ENCODE results near the gene MSH5. TPM values are rescaled to one million over a fixed set of nuclear protein-coding genes. Genes with fewer than 3 reads are reported as not detected.
A peak's percentile ranks its signal among the peaks of the same experiment; 100 is the strongest.

The MSH5 gene
- total and polyA plus RNA-seq, 9 of the 15 experiments (the other 6 are each of a cell fraction or from before 2014, with no cell fraction given), result 12.5 to 104 (median 46.6) TPM

DNA sequence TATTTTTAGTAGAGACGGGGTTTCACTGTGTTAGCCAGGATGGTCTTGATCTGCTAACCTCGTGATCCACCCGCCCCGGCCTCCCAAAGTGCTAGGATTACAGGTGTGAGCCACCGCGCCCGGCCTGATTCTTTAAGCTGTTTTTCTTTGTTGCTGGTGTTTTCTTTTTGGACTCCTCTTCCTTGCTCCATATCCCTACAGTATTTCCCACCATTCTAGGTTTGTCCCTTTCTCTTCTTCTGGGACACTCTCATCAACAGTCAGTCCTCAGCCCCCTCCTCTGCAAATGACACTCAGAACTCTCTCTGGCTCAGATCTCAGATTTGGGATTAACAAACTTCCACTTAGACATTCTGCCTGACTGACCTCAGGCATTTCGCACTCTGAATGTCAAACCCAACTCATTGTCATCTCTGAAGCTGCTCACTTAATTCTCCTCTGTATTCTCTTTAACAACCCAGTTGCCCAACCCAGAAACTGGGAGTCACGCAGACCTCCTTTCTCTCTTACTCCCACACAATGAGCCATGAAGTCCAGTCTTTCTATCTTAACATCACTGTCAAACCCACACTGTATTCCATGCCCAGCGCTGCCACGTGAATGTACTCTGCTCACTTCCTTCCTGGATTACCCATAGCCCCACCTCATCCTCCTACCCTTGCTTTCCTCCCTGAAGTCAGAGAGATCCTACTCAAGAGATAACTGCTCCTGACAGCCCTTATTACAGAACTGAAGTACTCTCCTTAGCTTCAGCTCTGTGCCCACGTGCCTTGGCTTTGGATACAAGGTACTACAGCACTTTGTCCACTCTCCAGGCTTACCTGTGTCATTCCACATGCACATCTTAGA, 14.1 kb upstream of the MSH5 start (continued):
- TF ChIP-seq, protein P1, sequence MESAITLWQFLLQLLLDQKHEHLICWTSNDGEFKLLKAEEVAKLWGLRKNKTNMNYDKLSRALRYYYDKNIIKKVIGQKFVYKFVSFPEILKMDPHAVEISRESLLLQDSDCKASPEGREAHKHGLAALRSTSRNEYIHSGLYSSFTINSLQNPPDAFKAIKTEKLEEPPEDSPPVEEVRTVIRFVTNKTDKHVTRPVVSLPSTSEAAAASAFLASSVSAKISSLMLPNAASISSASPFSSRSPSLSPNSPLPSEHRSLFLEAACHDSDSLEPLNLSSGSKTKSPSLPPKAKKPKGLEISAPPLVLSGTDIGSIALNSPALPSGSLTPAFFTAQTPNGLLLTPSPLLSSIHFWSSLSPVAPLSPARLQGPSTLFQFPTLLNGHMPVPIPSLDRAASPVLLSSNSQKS (CRISPR knock-in tag; IDR thresholded peaks at IDR 0.05), result peak; percentile 68; the same call in 1 of the 2 replicates
- TF ChIP-seq ZNF280A (IDR thresholded peaks at IDR 0.05; ENCODE audit: low read depth, partially characterized antibody) (no peak), HMG20B (CRISPR knock-in tag; IDR thresholded peaks at IDR 0.05) (no peak; the same call in 1 of the 2 replicates), SIN3A (IDR thresholded peaks at IDR 0.05; ENCODE audit: borderline replicate concordance in 2 of 2, control insufficient read depth in 1 of 2, low read depth in 2 of 2, low read length in 2 of 2) (peak in 1 of 2 experiments; percentile 57; a peak in 1 of 4 replicates), PTTG1 (tag; IDR thresholded peaks at IDR 0.05; ENCODE audit: low read depth) (no peak), ZNF551 (CRISPR knock-in tag; IDR thresholded peaks at IDR 0.05) (no peak), KDM5B (IDR thresholded peaks at IDR 0.05; ENCODE audit: insufficient replicate concordance, low read depth, low read length) (peak; percentile 50), PATZ1 (CRISPR knock-in tag; IDR thresholded peaks at IDR 0.05; ENCODE audit: borderline replicate concordance) (0 out of 2 replicates have a peak, but pooled peaks have one; percentile 7), RBBP5 (IDR thresholded peaks at IDR 0.05; ENCODE audit: borderline replicate concordance, insufficient read depth, low read length, poor library complexity, severe bottlenecking) (peak; percentile 43), ESRRA (IDR thresholded peaks at IDR 0.05; ENCODE audit: borderline replicate concordance, low read depth) (no peak; the same call in 1 of the 2 replicates), ZFX (CRISPR knock-in tag; IDR thresholded peaks at IDR 0.05) (no peak), PPARD (CRISPR knock-in tag; IDR thresholded peaks at IDR 0.05) (no peak), EGR1 (conservative IDR thresholded peaks at IDR 0.05) (peak; percentile 70), CXXC5 (CRISPR knock-in tag; IDR thresholded peaks at IDR 0.05) (peak; percentile 77), ZNF586 (CRISPR knock-in tag; conservative IDR thresholded peaks at IDR 0.05) (no peak), ILK (tag; IDR thresholded peaks at IDR 0.05; ENCODE audit: borderline replicate concordance, low read depth) (peak; percentile 41; the same call in 1 of the 2 replicates), CBX1 (IDR thresholded peaks at IDR 0.05; ENCODE audit: low read depth) (no peak), ZNF232 (CRISPR knock-in tag; IDR thresholded peaks at IDR 0.05) (no peak)
- TF ChIP-seq, protein P2, sequence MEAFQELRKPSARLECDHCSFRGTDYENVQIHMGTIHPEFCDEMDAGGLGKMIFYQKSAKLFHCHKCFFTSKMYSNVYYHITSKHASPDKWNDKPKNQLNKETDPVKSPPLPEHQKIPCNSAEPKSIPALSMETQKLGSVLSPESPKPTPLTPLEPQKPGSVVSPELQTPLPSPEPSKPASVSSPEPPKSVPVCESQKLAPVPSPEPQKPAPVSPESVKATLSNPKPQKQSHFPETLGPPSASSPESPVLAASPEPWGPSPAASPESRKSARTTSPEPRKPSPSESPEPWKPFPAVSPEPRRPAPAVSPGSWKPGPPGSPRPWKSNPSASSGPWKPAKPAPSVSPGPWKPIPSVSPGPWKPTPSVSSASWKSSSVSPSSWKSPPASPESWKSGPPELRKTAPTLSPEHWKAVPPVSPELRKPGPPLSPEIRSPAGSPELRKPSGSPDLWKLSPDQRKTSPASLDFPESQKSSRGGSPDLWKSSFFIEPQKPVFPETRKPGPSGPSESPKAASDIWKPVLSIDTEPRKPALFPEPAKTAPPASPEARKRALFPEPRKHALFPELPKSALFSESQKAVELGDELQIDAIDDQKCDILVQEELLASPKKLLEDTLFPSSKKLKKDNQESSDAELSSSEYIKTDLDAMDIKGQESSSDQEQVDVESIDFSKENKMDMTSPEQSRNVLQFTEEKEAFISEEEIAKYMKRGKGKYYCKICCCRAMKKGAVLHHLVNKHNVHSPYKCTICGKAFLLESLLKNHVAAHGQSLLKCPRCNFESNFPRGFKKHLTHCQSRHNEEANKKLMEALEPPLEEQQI (IDR thresholded peaks at IDR 0.05), result no peak
